Right lobe of liver (tissue), 6 donors: ENCODE results near the gene NUDT12. TPM values are rescaled to one million over a fixed set of nuclear protein-coding genes. Genes with fewer than 3 reads are reported as not detected.

Experiments used
- ATAC-seq, 4 donors: fragments of 200-7000 bp; cut with Tn5 transposase; one replicate each; pipeline ENCODE4 v1.9.1; 2020; ENCODE audit warnings: mild to moderate bottlenecking in 4 of 4, moderate library complexity in 4 of 4
- DNase-seq, 3 donors: peaks; one replicate each; pipeline ENCODE4 v3.0.0-alpha.2; 2020
- H3K27ac ChIP-seq, 3 donors: fragments of 200-600 bp; one replicate each; pipeline ENCODE4 v1.8.0; 2022
- H3K27me3 ChIP-seq, 2 donors: fragments of 200-600 bp; one replicate each; pipeline ENCODE4 v1.8.0; 2022
- H3K36me3 ChIP-seq, 4 donors: fragments of 200-600 bp; sonication (generic) in 1 of 4; one replicate each; pipeline versions ENCODE4 v1.5.1 to v1.8.0; 2017 to 2022; ENCODE audit warnings: control low read depth in 1 of 4
- H3K4me1 ChIP-seq, 4 donors: fragments of 200-600 bp; sonication (generic) in 1 of 4; one replicate each; pipeline versions ENCODE4 v1.5.1 to v1.8.0; 2017 to 2022; ENCODE audit warnings: control low read depth in 1 of 4
- H3K4me3 ChIP-seq, 3 donors: fragments of 200-600 bp; one replicate each; pipeline ENCODE4 v1.8.0; 2022
- H3K9me3 ChIP-seq, 4 donors: fragments of 200-600 bp; sonication (generic) in 1 of 4; one replicate each; pipeline versions ENCODE4 v1.5.1 to v1.8.0; 2017 to 2022; ENCODE audit warnings: control low read depth in 1 of 4
- CTCF ChIP-seq, 4 donors: fragments of 200-600 bp in 3 of 4; fragments of 450-650 bp in 1 of 4; IDR thresholded peaks; one replicate each; pipeline versions ENCODE4 v1.5.1 to v1.8.0; 2016 to 2022; ENCODE audit warnings: antibody characterized with exemption in 4 of 4, mild to moderate bottlenecking in 2 of 4
- POLR2A ChIP-seq: fragments of 450-650 bp; IDR thresholded peaks from one replicate; pipeline ENCODE4 v1.6.1; 2017; ENCODE audit warnings: antibody characterized with exemption, mild to moderate bottlenecking
- WGBS: methylation state at CpG from one replicate; pipeline ENCODE4 v1.1.6; 2018; ENCODE audit warnings: low coverage, low lambda C conversion rate; ENCODE audit not compliant: insufficient coverage; ENCODE audit errors: missing lambda C conversion rate; 5-methylcytosine and 5-hydroxymethylcytosine counted together
- intact Hi-C, 2 donors: fragments of 100-400 bp; cut with DNase I; formaldehyde crosslinking; loops; one replicate each; pipeline versions ENCODE4 v1.11.2 to v1.14.1; 2022
- total RNA-seq, 6 experiments: library from RNA; depleted of rRNA in 2 of 6; stranded (reverse); fragments of >200 nt in 2 of 6; fragmentation: NEBNext Ultra II Directional in 3 of 6; extraction: Animal tissue kit (Norgen Biotek cat#: 25700) in 3 of 6; gene quantifications; one replicate each; pipeline versions ENCODE4 v1.1.0 to v1.2.4, GENCODE V29; 2016 to 2023
- donor health status: DM: no; HTN: yes; CAD: no.
- donor health status: DM: no; HTN: no; CAD: no.
- donor health status: DM: no; HTN: no; CAD: no.
- donor health status: DM: no; HTN: yes; CAD: no.
- donor health status: DM: no; HTN: yes; CAD: no.

NUDT12 gene
- total RNA-seq, 6 experiments from 2014 or later = 15.9 to 19.9 (median 18.4) TPM

GRCh38 chr5:103589776-103590175 lies 27.2 kb upstream of the NUDT12 start:
- Histone ChIP-seq H3K36me3 (no peaks in the 10 kb centered on the region), H3K4me1 (peaks cover 0 to 7% (median 0%) of the 10 kb centered on the region in 4 donors), H3K4me3 (no peak overlapping the region), H3K27ac (no peak overlapping the region), H3K27me3 (no peaks in the 10 kb centered on the region), H3K9me3 (no peaks in the 10 kb centered on the region)
- ATAC-seq = no peak
- TF ChIP-seq POLR2A = no peak
- TF ChIP-seq CTCF (IDR thresholded peaks at IDR 0.05) = no peak
- DNase-seq = no peak
- intact Hi-C loops = loop anchor here in 1 of 2 donors (10.0 kb wide), 1 partner anchor 595 kb away; no protein-coding TSS in a partner anchor
- 77% methylated on average over 3 of the region's 3 CpGs for WGBS

GRCh38 chr5:103589357-103589756 lies 26.8 kb upstream of the NUDT12 start:
- H3K4me1 ChIP-seq = peaks cover 0 to 7% (median 0%) of the 10 kb centered on the region in 4 donors
- 64% methylated on average over 3 of the region's 3 CpGs for WGBS
- H3K9me3 ChIP-seq = no peaks in the 10 kb centered on the region
- H3K27me3 ChIP-seq = no peaks in the 10 kb centered on the region
- no peaks in the 10 kb centered on the region for H3K36me3 ChIP-seq
- no peak overlapping the region for H3K4me3 ChIP-seq
- no peak for ATAC-seq
- TF ChIP-seq POLR2A = no peak
- TF ChIP-seq CTCF (IDR thresholded peaks at IDR 0.05) = no peak
- DNase-seq = no peak
- H3K27ac ChIP-seq = no peak overlapping the region
- intact Hi-C loops = loop anchor here in 1 of 2 donors (10.0 kb wide), 1 partner anchor 595 kb away; no protein-coding TSS in a partner anchor

GRCh38 chr5:103587185-103587748 lies 24.7 kb upstream of the NUDT12 start:
- Histone ChIP-seq H3K4me3 (no peak overlapping the region), H3K9me3 (no peaks in the 10 kb centered on the region), H3K36me3 (no peaks in the 10 kb centered on the region), H3K4me1 (no peaks in the 10 kb centered on the region), H3K27me3 (no peaks in the 10 kb centered on the region), H3K27ac (no peak overlapping the region)
- no peak for TF ChIP-seq POLR2A
- peak; percentile 50 to 70 (median 65) for TF ChIP-seq CTCF (IDR thresholded peaks at IDR 0.05)
- WGBS = 13% methylated on average over 2 of the region's 2 CpGs
- peak; percentile 67 to 86 (median 76) for ATAC-seq
- no peak for DNase-seq
- intact Hi-C loops = loop anchor here in 1 of 2 donors (10.0 kb wide), 1 partner anchor 598 kb away; no protein-coding TSS in a partner anchor

GRCh38 chr5:103582364-103582763 lies 19.8 kb upstream of the NUDT12 start:
- Histone ChIP-seq H3K27me3 (no peaks in the 10 kb centered on the region), H3K27ac (no peak overlapping the region), H3K4me1 (no peaks in the 10 kb centered on the region), H3K4me3 (no peak overlapping the region), H3K36me3 (no peaks in the 10 kb centered on the region), H3K9me3 (no peaks in the 10 kb centered on the region)
- no peak for TF ChIP-seq POLR2A
- TF ChIP-seq CTCF (IDR thresholded peaks at IDR 0.05) = peak; percentile 50 to 67 (median 62)
- peak; percentile 74 to 87 (median 84) for ATAC-seq
- 6% methylated on average over 2 of the region's 2 CpGs for WGBS
- intact Hi-C loops = loop anchor here in 1 of 2 donors (10.0 kb wide), 1 partner anchor 602 kb away; no protein-coding TSS in a partner anchor
- no peak for DNase-seq
